ENCODE measurements around the gene TFAP2A. TPM values are rescaled to one million over a fixed set of nuclear protein-coding genes. Genes with fewer than 3 reads are reported as not detected.

The TFAP2A gene
- total and polyA plus RNA-seq, 2 donors from 2014 or later = 10.1 to 16.2 TPM

- Histone ChIP-seq H3K9me3 (ENCODE audit: control insufficient read depth in 2 of 3, insufficient read depth in 1 of 3, low read length in 3 of 3) (peaks cover 0 to 5% (median 0%) of the 10 kb centered on the region in 3 donors), H3K4me1 (ENCODE audit: control insufficient read depth in 2 of 3, insufficient read depth in 2 of 3, low read depth in 1 of 3, low read length in 3 of 3) (peaks cover 0 to 13% (median 0%) of the 10 kb centered on the region in 3 donors), H3K27ac (ENCODE audit: low read depth in 2 of 2, low read length in 2 of 2) (peak overlapping the region; percentile 43 to 79), H3K36me3 (ENCODE audit: control insufficient read depth in 2 of 3, insufficient read depth in 3 of 3, low read length in 3 of 3) (no peaks in the 10 kb centered on the region), H3K27me3 (ENCODE audit: control insufficient read depth, insufficient read depth, low read length) (peaks cover 57% of the 10 kb centered on the region), H3K9ac (ENCODE audit: low read length in 3 of 3) (peak overlapping the region; percentile 50 to 89 (median 77)), H3K4me3 (ENCODE audit: low read length in 3 of 3) (peak overlapping the region; percentile 65 to 79 (median 77))
- FAIRE-seq (no peak), DNase-seq (peak in 2 of 5 donors; percentile 18 to 71)
- TF ChIP-seq, protein P1, sequence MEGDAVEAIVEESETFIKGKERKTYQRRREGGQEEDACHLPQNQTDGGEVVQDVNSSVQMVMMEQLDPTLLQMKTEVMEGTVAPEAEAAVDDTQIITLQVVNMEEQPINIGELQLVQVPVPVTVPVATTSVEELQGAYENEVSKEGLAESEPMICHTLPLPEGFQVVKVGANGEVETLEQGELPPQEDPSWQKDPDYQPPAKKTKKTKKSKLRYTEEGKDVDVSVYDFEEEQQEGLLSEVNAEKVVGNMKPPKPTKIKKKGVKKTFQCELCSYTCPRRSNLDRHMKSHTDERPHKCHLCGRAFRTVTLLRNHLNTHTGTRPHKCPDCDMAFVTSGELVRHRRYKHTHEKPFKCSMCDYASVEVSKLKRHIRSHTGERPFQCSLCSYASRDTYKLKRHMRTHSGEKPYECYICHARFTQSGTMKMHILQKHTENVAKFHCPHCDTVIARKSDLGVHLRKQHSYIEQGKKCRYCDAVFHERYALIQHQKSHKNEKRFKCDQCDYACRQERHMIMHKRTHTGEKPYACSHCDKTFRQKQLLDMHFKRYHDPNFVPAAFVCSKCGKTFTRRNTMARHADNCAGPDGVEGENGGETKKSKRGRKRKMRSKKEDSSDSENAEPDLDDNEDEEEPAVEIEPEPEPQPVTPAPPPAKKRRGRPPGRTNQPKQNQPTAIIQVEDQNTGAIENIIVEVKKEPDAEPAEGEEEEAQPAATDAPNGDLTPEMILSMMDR (IDR thresholded peaks at IDR 0.05; ENCODE audit: borderline replicate concordance, extremely low read depth, insufficient read depth) = no peak
- intact Hi-C loops (cut with DNase I) = loop anchor here (10.0 kb wide), 1 partner anchor 377 kb away; no protein-coding TSS in a partner anchor
These were observed 3.5 kb downstream of the TFAP2A start for GRCh38 chr6:10411131-10411970.

DNA sequence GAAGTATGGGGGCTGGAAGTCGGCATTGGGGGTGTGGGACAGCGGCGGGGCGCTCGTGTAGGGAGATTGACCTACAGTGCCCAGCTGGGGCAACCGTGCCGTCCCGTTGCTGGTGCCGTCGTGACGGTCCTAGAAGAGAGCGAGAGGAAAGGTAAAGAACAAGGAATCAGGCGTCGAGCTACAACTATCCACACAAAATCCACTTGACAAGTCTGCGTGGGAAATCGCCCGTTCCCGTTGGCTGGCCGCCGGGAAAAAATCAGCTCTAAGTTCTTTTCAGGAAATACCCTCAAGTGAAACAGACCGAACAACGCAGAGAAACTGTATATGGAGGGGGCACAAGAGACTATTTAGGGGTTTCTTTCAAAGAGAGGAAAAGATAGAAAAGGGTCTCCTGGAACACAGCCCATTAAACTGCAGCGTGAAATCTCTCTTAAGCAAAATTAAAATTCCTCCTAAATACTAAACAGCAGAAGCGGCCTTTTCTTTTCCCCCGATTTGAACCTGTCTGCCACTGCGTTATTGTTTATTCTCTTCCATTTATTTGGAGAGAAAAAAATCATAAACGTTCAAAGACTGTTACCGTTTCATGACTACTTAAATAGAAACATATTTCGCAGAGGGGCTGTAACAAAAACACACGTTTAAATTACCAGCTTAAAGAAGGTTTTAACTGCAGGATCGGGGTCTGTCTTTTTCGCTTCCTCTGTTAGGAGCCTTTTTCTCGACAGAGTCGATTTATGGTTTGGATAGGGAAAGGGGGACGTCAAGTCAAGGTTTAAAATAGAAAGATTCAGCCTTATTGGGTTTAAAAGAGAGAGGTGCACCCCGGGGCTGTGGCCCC lies 4.4 kb downstream of the TFAP2A start:
- DNase-seq = peak in 1 of 5 donors; percentile 18

DNA sequence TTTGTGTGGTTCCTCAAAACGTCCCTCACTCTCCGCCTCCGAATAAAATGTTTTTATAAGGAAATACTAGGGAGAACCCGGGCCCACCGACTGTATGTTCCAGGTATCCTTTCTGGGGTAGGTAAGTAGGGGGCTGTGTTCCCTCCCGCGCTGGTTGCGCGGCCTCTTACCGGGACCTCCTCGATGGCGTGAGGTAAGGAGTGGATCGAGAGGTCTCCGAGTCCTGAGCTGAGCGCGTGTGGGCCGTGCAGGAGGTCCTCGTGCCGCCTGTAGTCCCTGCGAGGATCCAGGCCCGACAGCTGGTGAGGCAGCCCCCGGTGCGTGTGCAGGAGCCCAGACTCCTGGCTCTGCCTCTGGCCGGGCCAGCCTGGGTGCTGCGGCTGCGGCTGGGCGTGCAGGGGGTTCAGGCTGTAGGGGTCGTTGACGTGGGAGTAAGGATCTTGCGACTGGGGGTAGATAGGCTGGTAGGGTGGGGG lies 5.1 kb downstream of the TFAP2A start:
- peaks cover 0 to 5% (median 0%) of the 10 kb centered on the region in 3 donors for H3K9me3 ChIP-seq (ENCODE audit: control insufficient read depth in 2 of 3, insufficient read depth in 1 of 3, low read length in 3 of 3)
- H3K4me3 ChIP-seq (ENCODE audit: low read length in 3 of 3) = peak overlapping the region; percentile 48 to 77 (median 53)
- peaks cover 47% of the 10 kb centered on the region for H3K27me3 ChIP-seq (ENCODE audit: control insufficient read depth, insufficient read depth, low read length)
- peaks cover 0 to 11% (median 0%) of the 10 kb centered on the region in 3 donors for H3K4me1 ChIP-seq (ENCODE audit: control insufficient read depth in 2 of 3, insufficient read depth in 2 of 3, low read depth in 1 of 3, low read length in 3 of 3)
- TF ChIP-seq, protein P1 (IDR thresholded peaks at IDR 0.05; ENCODE audit: borderline replicate concordance, extremely low read depth, insufficient read depth) = no peak
- intact Hi-C loops (cut with DNase I) = loop anchor here (10.0 kb wide), 1 partner anchor 375 kb away; no protein-coding TSS in a partner anchor
- peak in 1 of 5 donors; percentile 31 for DNase-seq
- H3K9ac ChIP-seq (ENCODE audit: low read length in 3 of 3) = peak overlapping the region; percentile 22 to 37 (median 36)
- peak overlapping the region in 1 of 2 donors; percentile 33 for H3K27ac ChIP-seq (ENCODE audit: low read depth in 2 of 2, low read length in 2 of 2)
- no peak for FAIRE-seq
- H3K36me3 ChIP-seq (ENCODE audit: control insufficient read depth in 2 of 3, insufficient read depth in 3 of 3, low read length in 3 of 3) = no peaks in the 10 kb centered on the region

More for the DNA sequence above, 4.4 kb downstream of the TFAP2A start:
- peak overlapping the region; percentile 44 to 77 (median 53) for H3K4me3 ChIP-seq (ENCODE audit: low read length in 3 of 3)
- H3K27me3 ChIP-seq (ENCODE audit: control insufficient read depth, insufficient read depth, low read length) = peaks cover 53% of the 10 kb centered on the region
- H3K27ac ChIP-seq (ENCODE audit: low read depth in 2 of 2, low read length in 2 of 2) = peak overlapping the region in 1 of 2 donors; percentile 33
- no peak for FAIRE-seq
- intact Hi-C loops (cut with DNase I) = loop anchor here (10.0 kb wide), 1 partner anchor 376 kb away; no protein-coding TSS in a partner anchor
- TF ChIP-seq, protein P1 (IDR thresholded peaks at IDR 0.05; ENCODE audit: borderline replicate concordance, extremely low read depth, insufficient read depth) = no peak
- peaks cover 0 to 13% (median 0%) of the 10 kb centered on the region in 3 donors for H3K4me1 ChIP-seq (ENCODE audit: control insufficient read depth in 2 of 3, insufficient read depth in 2 of 3, low read depth in 1 of 3, low read length in 3 of 3)
- H3K9me3 ChIP-seq (ENCODE audit: control insufficient read depth in 2 of 3, insufficient read depth in 1 of 3, low read length in 3 of 3) = peaks cover 0 to 5% (median 0%) of the 10 kb centered on the region in 3 donors
- peak overlapping the region in 2 of 3 donors; percentile 26 to 57 for H3K9ac ChIP-seq (ENCODE audit: low read length in 3 of 3)
- H3K36me3 ChIP-seq (ENCODE audit: control insufficient read depth in 2 of 3, insufficient read depth in 3 of 3, low read length in 3 of 3) = no peaks in the 10 kb centered on the region

Data from kidney (tissue), 14 donors.